Stomach (tissue), 9 donors: ENCODE measurements around the gene RCN1. TPM values are rescaled to one million over a fixed set of nuclear protein-coding genes. Genes with fewer than 3 reads are reported as not detected.

Experiments
- DNase-seq, 2 donors: peaks; one replicate each; pipeline versions ENCODE4 v3.0.0 to v3.0.0-alpha.2; 2013 to 2019
- H3K27ac ChIP-seq, 5 donors: fragments of 200-600 bp in 4 of 5; sonication (generic) in 4 of 5; one replicate each; pipeline ENCODE4 v1.5.1; 2013 to 2019; ENCODE audit warnings: mild to moderate bottlenecking in 1 of 5, moderate library complexity in 1 of 5
- H3K27me3 ChIP-seq, 3 donors: fragments of 200-600 bp; sonication (generic); one replicate each; pipeline ENCODE4 v1.5.1; 2017 to 2019; ENCODE audit warnings: mixed run types in 1 of 3
- H3K36me3 ChIP-seq, 4 donors: fragments of 200-600 bp; sonication (generic); 1 replicate in 3 of 4; 2 replicates in 1 of 4; pipeline ENCODE4 v1.5.1; 2016 to 2019
- H3K4me1 ChIP-seq, 4 donors: fragments of 200-600 bp; sonication (generic); one replicate each; pipeline ENCODE4 v1.5.1; 2016 to 2019
- H3K4me3 ChIP-seq, 4 donors: fragments of 200-600 bp; sonication (generic) in 3 of 4; one replicate each; pipeline ENCODE4 v1.5.1; 2016 to 2019; ENCODE audit warnings: mild to moderate bottlenecking in 1 of 4
- H3K9me3 ChIP-seq, 4 donors: fragments of 200-600 bp; sonication (generic); one replicate each; pipeline ENCODE4 v1.5.1; 2016 to 2019
- CTCF ChIP-seq, 7 experiments: fragments of 450-650 bp in 4 of 7; fragments of 200-600 bp in 3 of 7; sonication (generic) in 3 of 7; IDR thresholded peaks; one replicate each; pipeline ENCODE4 v1.5.1; 2016 to 2019; ENCODE audit warnings: antibody characterized with exemption in 7 of 7, control low read depth in 2 of 7, mild to moderate bottlenecking in 1 of 7
- EP300 ChIP-seq: sonication (generic); formaldehyde crosslinking; IDR thresholded peaks from one replicate; pipeline ENCODE4 v1.6.1; 2017; ENCODE audit warnings: antibody characterized with exemption
- POLR2A ChIP-seq, 4 donors: fragments of 450-650 bp; IDR thresholded peaks; one replicate each; pipeline ENCODE4 v1.6.1; 2016; ENCODE audit warnings: antibody characterized with exemption in 4 of 4, control low read depth in 2 of 4, mild to moderate bottlenecking in 1 of 4, moderate library complexity in 1 of 4
- POLR2AphosphoS5 ChIP-seq, 3 donors: sonication (generic); formaldehyde crosslinking; IDR thresholded peaks; one replicate each; pipeline ENCODE4 v1.6.1; 2016; ENCODE audit warnings: antibody characterized with exemption in 3 of 3
- WGBS, 5 donors: extraction: QIAGEN DNeasy Blood & Tissue Kit in 3 of 5; methylation state at CpG; one replicate each; pipeline versions ENCODE4 v1.1.5 to v1.1.7; 2013 to 2018; 5-methylcytosine and 5-hydroxymethylcytosine counted together
- intact Hi-C: fragments of 100-400 bp; cut with DNase I; formaldehyde crosslinking; loops from one replicate; pipeline ENCODE4 v1.15.1; 2023; ENCODE audit warnings: low total_unique reads
- polyA plus RNA-seq, 3 donors: library from polyadenylated mRNA; stranded (reverse); fragments of 200-250 nt; gene quantifications; one replicate each; pipeline ENCODE4 v1.2.3, GENCODE V29; 2013
- total RNA-seq, 5 donors: library from RNA; depleted of rRNA; stranded (reverse); fragments of >200 nt; gene quantifications; one replicate each; pipeline versions ENCODE4 v1.1.0 to v1.2.3, GENCODE V29; 2014 to 2016
- donor health status: healthy with polysubstance abuse.
- donor health status: Bipolar disorder and iron deficiency.
- donor health status: healthy.

RCN1 gene
- total and polyA plus RNA-seq, 8 donors, result 3.5 to 91.1 (median 35.0) TPM

DNA sequence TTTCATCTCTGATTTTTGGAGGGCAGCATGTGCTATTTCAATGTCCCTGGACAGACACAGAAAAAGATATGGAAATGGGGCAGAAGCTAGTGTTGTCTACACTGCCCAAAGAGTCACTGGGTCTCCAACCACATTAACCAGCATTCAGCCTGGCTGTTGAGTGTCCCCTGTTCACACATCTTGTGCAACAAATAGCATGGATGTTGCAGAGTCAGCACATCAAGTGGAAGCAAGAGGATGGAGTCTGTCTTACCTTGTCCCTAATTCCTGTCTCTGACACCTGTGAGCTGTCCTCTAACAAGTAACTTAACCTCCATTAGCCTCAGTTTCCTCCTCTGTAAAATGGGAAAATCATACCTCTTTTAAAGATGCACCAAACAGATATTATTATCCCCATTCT, 60.2 kb downstream of the RCN1 start:
- Histone ChIP-seq H3K4me1 (no peaks in the 10 kb centered on the region), H3K9me3 (no peaks in the 10 kb centered on the region), H3K27me3 (peaks cover 0 to 14% (median 0%) of the 10 kb centered on the region in 3 donors), H3K27ac (no peak overlapping the region), H3K36me3 (no peaks in the 10 kb centered on the region), H3K4me3 (no peak overlapping the region)
- intact Hi-C loops, result no loop called here
- no peak for DNase-seq
- TF ChIP-seq POLR2A (IDR thresholded peaks at IDR 0.05) (no peak), CTCF (IDR thresholded peaks at IDR 0.05) (no peak), POLR2AphosphoS5 (IDR thresholded peaks at IDR 0.05) (no peak), EP300 (no peak)

- H3K4me3 ChIP-seq, result no peak overlapping the region
- H3K9me3 ChIP-seq, result no peaks in the 10 kb centered on the region
- TF ChIP-seq EP300 (no peak), POLR2A (IDR thresholded peaks at IDR 0.05) (no peak), CTCF (IDR thresholded peaks at IDR 0.05) (no peak), POLR2AphosphoS5 (IDR thresholded peaks at IDR 0.05) (no peak)
- no peaks in the 10 kb centered on the region for H3K4me1 ChIP-seq
- no peak for DNase-seq
- no peak overlapping the region for H3K27ac ChIP-seq
- peaks cover 0 to 14% (median 0%) of the 10 kb centered on the region in 3 donors for H3K27me3 ChIP-seq
- no peaks in the 10 kb centered on the region for H3K36me3 ChIP-seq
- intact Hi-C loops, result no loop called here
- WGBS, 5 donors, result 51 to 77% (median 54%) methylated on average over 9 of the region's 9 CpGs
These were observed 61.3 kb downstream of the RCN1 start for GRCh38 chr11:32152216-32152615.

- Histone ChIP-seq H3K27me3 (peaks cover 0 to 14% (median 0%) of the 10 kb centered on the region in 3 donors), H3K27ac (no peak overlapping the region), H3K4me1 (no peaks in the 10 kb centered on the region), H3K9me3 (no peaks in the 10 kb centered on the region), H3K4me3 (no peak overlapping the region), H3K36me3 (no peaks in the 10 kb centered on the region)
- no peak for TF ChIP-seq EP300
- TF ChIP-seq POLR2AphosphoS5 (IDR thresholded peaks at IDR 0.05), result no peak
- TF ChIP-seq CTCF (IDR thresholded peaks at IDR 0.05), result no peak
- intact Hi-C loops, result no loop called here
- no peak for DNase-seq
- 27 to 47% (median 38%) methylated on average over 3 of the region's 3 CpGs for WGBS, 5 donors
These were observed 61.9 kb downstream of the RCN1 start for GRCh38 chr11:32152821-32153220.

DNA sequence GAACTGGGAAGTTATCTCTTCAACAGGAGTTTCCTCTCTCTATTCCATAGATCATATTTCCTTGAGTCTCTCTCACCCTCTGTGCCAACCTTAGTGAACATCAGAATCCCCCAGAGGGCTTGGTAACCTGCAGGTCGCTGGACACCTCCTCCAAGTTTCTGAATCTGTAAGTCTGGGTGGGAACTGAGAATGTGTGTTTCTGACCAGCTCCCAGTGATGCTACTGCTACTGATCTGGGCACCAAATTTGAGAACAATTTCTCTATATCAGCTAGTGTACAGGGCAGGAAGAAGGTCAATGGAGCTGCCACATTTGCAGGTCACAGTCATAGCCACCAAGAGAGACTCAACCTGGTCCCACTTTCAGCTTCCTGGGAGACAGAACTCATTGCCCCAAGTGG, 62.9 kb downstream of the RCN1 start:
- 44 to 74% (median 64%) methylated on average over 1 of the region's 1 CpG for WGBS, 5 donors
- Histone ChIP-seq H3K4me3 (no peak overlapping the region), H3K27ac (no peak overlapping the region), H3K36me3 (no peaks in the 10 kb centered on the region), H3K9me3 (no peaks in the 10 kb centered on the region), H3K4me1 (no peaks in the 10 kb centered on the region), H3K27me3 (peaks cover 0 to 15% (median 0%) of the 10 kb centered on the region in 3 donors)
- no peak for DNase-seq
- intact Hi-C loops, result no loop called here
- TF ChIP-seq CTCF (IDR thresholded peaks at IDR 0.05) (no peak), EP300 (no peak), POLR2A (IDR thresholded peaks at IDR 0.05) (no peak), POLR2AphosphoS5 (IDR thresholded peaks at IDR 0.05) (no peak)
